MM.1S (cell line): ENCODE data around the gene TMED3.

Source experiments
- DNase-seq: peaks from one replicate; pipeline ENCODE4 v3.0.0-alpha.2; 2015
- H2AFZ ChIP-seq: fragments of 300-600 bp; sonication (generic); 2 replicates; pipeline ENCODE4 v1.6.0; 2016; ENCODE audit warnings: antibody characterized with exemption, low read length
- H3F3A ChIP-seq: fragments of 300-600 bp; sonication (generic); 2 replicates; pipeline ENCODE4 v1.6.1; 2016; ENCODE audit warnings: mild to moderate bottlenecking, antibody characterized with exemption, low read length, moderate library complexity, mixed read lengths; ENCODE audit not compliant: insufficient read depth
- H3K27ac ChIP-seq: fragments of 300-600 bp; sonication (generic); 2 replicates; pipeline ENCODE4 v1.5.1; 2016; ENCODE audit warnings: mild to moderate bottlenecking, low read length
- H3K27me3 ChIP-seq: fragments of 300-600 bp; sonication (generic); replicated peaks from 2 replicates; pipeline ENCODE4 v1.6.0; 2016; ENCODE audit warnings: low read length; ENCODE audit not compliant: insufficient read depth
- H3K36me3 ChIP-seq: fragments of 300-600 bp; sonication (generic); replicated peaks from 2 replicates; pipeline ENCODE4 v1.6.1; 2016; ENCODE audit warnings: mild to moderate bottlenecking, low read length, mixed read lengths; ENCODE audit not compliant: insufficient read depth
- H3K4me1 ChIP-seq: fragments of 300-600 bp; sonication (generic); 2 replicates; pipeline ENCODE4 v1.6.1; 2016; ENCODE audit warnings: low read length, mixed read lengths
- H3K4me2 ChIP-seq: fragments of 300-600 bp; sonication (generic); 2 replicates; pipeline ENCODE4 v1.6.0; 2016; ENCODE audit warnings: low read depth, low read length
- H3K4me3 ChIP-seq: fragments of 300-600 bp; sonication (generic); 2 replicates; pipeline ENCODE4 v1.5.1; 2016; ENCODE audit warnings: low read length, mixed read lengths
- H3K79me2 ChIP-seq: fragments of 300-600 bp; sonication (generic); 2 replicates; pipeline ENCODE4 v1.6.1; 2016; ENCODE audit warnings: mixed run types, low read length, mixed read lengths
- H3K9ac ChIP-seq: fragments of 300-600 bp; sonication (generic); 2 replicates; pipeline ENCODE4 v1.6.1; 2016; ENCODE audit warnings: low read length, mixed read lengths
- H3K9me2 ChIP-seq: fragments of 300-600 bp; sonication (generic); replicated peaks from 2 replicates; pipeline ENCODE4 v1.6.1; 2016; ENCODE audit warnings: mild to moderate bottlenecking, low read length, mixed read lengths; ENCODE audit not compliant: insufficient read depth
- H3K9me3 ChIP-seq: fragments of 300-600 bp; sonication (generic); replicated peaks from 2 replicates; pipeline ENCODE4 v1.6.1; 2016; ENCODE audit warnings: mild to moderate bottlenecking, low read length, mixed read lengths; ENCODE audit not compliant: insufficient read depth
- H4K20me1 ChIP-seq: fragments of 300-600 bp; sonication (generic); 2 replicates; pipeline ENCODE4 v1.6.1; 2016; ENCODE audit warnings: mild to moderate bottlenecking, low read length, moderate library complexity, mixed read lengths; ENCODE audit not compliant: insufficient read depth
- CTCF ChIP-seq: fragments of 300-600 bp; sonication (generic); IDR thresholded peaks from 2 replicates; pipeline ENCODE4 v1.5.1; 2016; ENCODE audit warnings: antibody characterized with exemption, low read length, mixed read lengths
- EZH2 ChIP-seq: fragments of 300-600 bp; sonication (generic); optimal IDR thresholded peaks from 2 replicates; pipeline ENCODE3; 2017; ENCODE audit warnings: low read depth, mild to moderate bottlenecking, antibody characterized with exemption, low read length, mixed read lengths
- EZH2phosphoT487 ChIP-seq: fragments of 300-600 bp; sonication (generic); IDR thresholded peaks from 2 replicates; pipeline ENCODE4 v1.6.1; 2018; ENCODE audit warnings: antibody characterized with exemption, low read length

TMED3 gene

GRCh38 chr15:79310985-79311900 is at the start of gene TMED3:
Gene TMED3, plus strand, starts transcription at chr15:79311112. Its CDS starts 138 bp downstream, at chr15:79311250.
- peak within 1 kb of the TSS; percentile 97 for H2AFZ ChIP-seq
- H4K20me1 ChIP-seq = no peaks in the 10 kb centered on the region
- peaks cover 35% of the 10 kb centered on the region for H3K79me2 ChIP-seq
- peaks cover 3% of the 10 kb centered on the region for H3K36me3 ChIP-seq
- H3K4me3 ChIP-seq = peak within 1 kb of the TSS; percentile 93
- H3K9ac ChIP-seq = peak within 1 kb of the TSS; percentile 78
- H3K9me3 ChIP-seq = no peaks in the 10 kb centered on the region
- H3K4me1 ChIP-seq = peaks cover 4% of the 10 kb centered on the region; the same call in 1 of the 2 replicates
- H3K27ac ChIP-seq = peak within 1 kb of the TSS; percentile 33; the same call in 1 of the 2 replicates
- H3K9me2 ChIP-seq = no peaks in the 10 kb centered on the region
- no peaks in the 10 kb centered on the region for H3F3A ChIP-seq
- no peaks in the 10 kb centered on the region for H3K27me3 ChIP-seq
- TF ChIP-seq EZH2phosphoT487 = no peak
- peak; percentile 42 for TF ChIP-seq CTCF
- H3K4me2 ChIP-seq = peak within 1 kb of the TSS; percentile 86
- peak; percentile 92 for DNase-seq

- no peaks in the 10 kb centered on the region for H3K79me2 ChIP-seq
- H3K9me3 ChIP-seq = no peaks in the 10 kb centered on the region
- no peak overlapping the region for H2AFZ ChIP-seq
- TF ChIP-seq EZH2phosphoT487 (no peak), EZH2 (no peak), CTCF (no peak)
- no peak for DNase-seq
- no peaks in the 10 kb centered on the region for H4K20me1 ChIP-seq
- H3K27me3 ChIP-seq = no peaks in the 10 kb centered on the region
- H3K4me1 ChIP-seq = no peaks in the 10 kb centered on the region
- H3K4me2 ChIP-seq = no peak overlapping the region
- no peak overlapping the region for H3K9ac ChIP-seq
- H3K36me3 ChIP-seq = no peaks in the 10 kb centered on the region
- no peaks in the 10 kb centered on the region for H3F3A ChIP-seq
- no peak overlapping the region for H3K4me3 ChIP-seq
- no peaks in the 10 kb centered on the region for H3K9me2 ChIP-seq
- H3K27ac ChIP-seq = no peak overlapping the region
Observed at GRCh38 chr15:79261836-79262235, 49.1 kb upstream of the TMED3 start.

- Histone ChIP-seq H3K9me3 (no peaks in the 10 kb centered on the region), H4K20me1 (no peaks in the 10 kb centered on the region), H3K9me2 (no peaks in the 10 kb centered on the region), H3K4me3 (no peak overlapping the region), H3K36me3 (no peaks in the 10 kb centered on the region), H3K27me3 (no peaks in the 10 kb centered on the region), H3K9ac (no peak overlapping the region), H3K4me2 (no peak overlapping the region), H3K4me1 (no peaks in the 10 kb centered on the region), H3K79me2 (no peaks in the 10 kb centered on the region), H2AFZ (no peak overlapping the region), H3F3A (no peaks in the 10 kb centered on the region), H3K27ac (no peak overlapping the region)
- no peak for TF ChIP-seq EZH2phosphoT487
- no peak for DNase-seq
Observed at GRCh38 chr15:79265167-79265566, 45.7 kb upstream of the TMED3 start.

- Histone ChIP-seq H3K4me2 (no peak overlapping the region), H3K27me3 (no peaks in the 10 kb centered on the region), H3K36me3 (no peaks in the 10 kb centered on the region), H3K9me3 (no peaks in the 10 kb centered on the region), H3K27ac (no peak overlapping the region), H3K4me1 (no peaks in the 10 kb centered on the region), H4K20me1 (no peaks in the 10 kb centered on the region), H3K9ac (no peak overlapping the region), H3K79me2 (no peaks in the 10 kb centered on the region), H3K9me2 (no peaks in the 10 kb centered on the region), H3F3A (no peaks in the 10 kb centered on the region), H3K4me3 (no peak overlapping the region), H2AFZ (no peak overlapping the region)
- TF ChIP-seq EZH2 (no peak), CTCF (no peak), EZH2phosphoT487 (no peak)
- no peak for DNase-seq
Observed at GRCh38 chr15:79265987-79266579, 44.8 kb upstream of the TMED3 start.
